ENCODE measurements around the gene S1PR3.

The S1PR3 gene

GRCh38 chr9:89009546-89009840 is 18.2 kb downstream of the S1PR3 start:
- DNase-seq (ENCODE audit: low spot score) = no peak

- DNase-seq (ENCODE audit: low spot score) = no peak
These were observed 18.8 kb downstream of the S1PR3 start for GRCh38 chr9:89010056-89010455.

- no peak for DNase-seq (ENCODE audit: low spot score)
These were observed 19.4 kb downstream of the S1PR3 start for GRCh38 chr9:89010526-89011111.

DNA sequence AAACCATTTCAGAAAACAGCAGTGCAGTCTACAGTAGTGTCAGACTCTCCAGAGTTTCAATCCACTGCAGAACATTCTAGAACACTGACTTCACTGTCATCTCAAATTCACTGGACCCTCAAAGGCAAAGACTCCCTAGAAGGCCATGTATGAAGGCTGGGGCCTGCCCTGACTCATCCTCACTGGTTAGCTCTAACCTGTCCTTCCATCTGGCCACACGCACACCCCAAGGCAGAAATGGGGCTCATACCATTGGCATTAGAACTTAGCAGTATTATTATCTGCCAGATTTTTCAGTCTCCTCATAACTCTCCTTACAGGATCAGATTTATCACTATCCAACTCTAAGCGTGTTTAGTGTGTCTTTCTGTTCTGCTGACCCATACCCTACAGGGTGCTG is 20.4 kb downstream of the S1PR3 start:
- DNase-seq (ENCODE audit: low spot score) = no peak

DNA sequence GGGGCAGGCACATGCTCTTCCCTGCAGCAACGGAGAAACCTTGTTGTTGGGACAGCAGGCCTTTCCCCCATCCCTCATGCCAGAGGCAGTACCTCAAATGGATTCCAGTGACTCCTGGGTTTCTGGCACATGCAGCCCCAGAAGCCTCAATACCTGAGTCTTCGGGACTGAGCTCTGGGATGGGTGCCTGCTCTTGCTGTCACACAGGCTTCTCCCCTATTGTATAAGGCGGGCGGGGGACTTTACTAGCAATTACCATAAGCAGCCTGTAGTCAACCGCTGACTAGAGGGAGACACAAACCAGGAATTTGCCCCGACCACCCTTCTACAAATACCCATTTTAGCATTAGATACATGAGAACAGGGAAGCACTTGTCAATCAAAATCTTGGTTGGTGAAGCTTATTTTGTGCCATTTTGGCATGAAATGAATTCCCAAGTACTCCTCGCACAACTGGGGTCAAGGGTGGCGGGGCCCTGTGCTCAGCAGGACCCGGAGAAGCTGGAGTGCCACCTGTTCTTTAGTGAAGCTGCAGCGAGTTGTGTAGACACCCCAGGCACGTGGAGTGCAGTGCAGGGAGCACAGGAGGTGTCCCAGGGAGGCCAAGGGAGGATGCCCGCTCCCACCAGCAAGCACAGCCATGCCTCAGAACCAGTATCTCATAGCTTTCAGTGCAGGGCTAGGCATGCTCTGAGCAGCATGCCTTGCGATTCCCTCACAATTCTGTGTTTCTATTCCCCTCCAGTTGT is 21.2 kb downstream of the S1PR3 start:
- no peak for DNase-seq (ENCODE audit: low spot score)

- no peak for DNase-seq (ENCODE audit: low spot score)
These were observed 22.4 kb downstream of the S1PR3 start for GRCh38 chr9:89013660-89014059.

- DNase-seq (ENCODE audit: low spot score) = no peak
These were observed 22.9 kb downstream of the S1PR3 start for GRCh38 chr9:89014153-89014552.

GRCh38 chr9:89015336-89015735 is 24.1 kb downstream of the S1PR3 start:
- no peak for DNase-seq (ENCODE audit: low spot score)

- DNase-seq (ENCODE audit: low spot score) = no peak
These were observed 29.5 kb downstream of the S1PR3 start for GRCh38 chr9:89020754-89021153.

- DNase-seq (ENCODE audit: low spot score) = no peak
These were observed 30.0 kb downstream of the S1PR3 start for GRCh38 chr9:89021154-89021803.

DNA sequence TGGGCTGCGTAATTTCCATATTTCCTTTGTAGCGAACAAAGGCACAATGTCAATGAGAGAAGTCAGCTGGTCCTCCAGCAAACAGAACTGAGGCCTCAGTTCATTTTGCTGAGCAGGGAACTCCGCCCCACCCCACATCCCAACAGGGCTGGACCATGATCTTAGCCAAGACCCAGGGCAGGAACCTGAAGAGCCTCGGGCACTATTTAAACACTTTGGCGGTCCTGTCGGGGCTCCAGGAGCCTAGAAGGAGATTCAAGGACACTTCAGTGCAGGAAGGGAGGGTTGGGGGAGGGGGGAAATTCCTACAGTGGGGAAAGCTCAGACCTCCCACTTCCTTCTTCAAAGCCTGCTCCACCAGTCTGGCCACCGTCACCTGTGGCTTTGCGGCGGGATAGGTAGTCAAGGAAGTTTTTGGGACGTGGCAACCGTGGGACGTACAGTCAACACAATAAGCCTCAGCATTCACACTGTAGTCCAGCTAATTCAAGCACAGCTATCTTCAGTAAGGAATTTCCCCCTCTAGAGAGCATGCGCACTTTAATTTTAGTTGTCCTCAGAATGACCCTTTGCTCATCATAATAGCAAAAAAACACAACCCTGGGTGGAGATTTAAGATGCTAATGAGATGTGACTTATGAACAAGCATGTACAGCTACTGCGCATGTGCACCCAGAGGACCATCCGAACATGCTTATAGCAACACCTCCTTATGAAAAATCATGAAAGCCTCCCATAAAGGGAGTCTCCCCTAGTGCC is 30.9 kb downstream of the S1PR3 start:
- DNase-seq (ENCODE audit: low spot score) = no peak

DNA sequence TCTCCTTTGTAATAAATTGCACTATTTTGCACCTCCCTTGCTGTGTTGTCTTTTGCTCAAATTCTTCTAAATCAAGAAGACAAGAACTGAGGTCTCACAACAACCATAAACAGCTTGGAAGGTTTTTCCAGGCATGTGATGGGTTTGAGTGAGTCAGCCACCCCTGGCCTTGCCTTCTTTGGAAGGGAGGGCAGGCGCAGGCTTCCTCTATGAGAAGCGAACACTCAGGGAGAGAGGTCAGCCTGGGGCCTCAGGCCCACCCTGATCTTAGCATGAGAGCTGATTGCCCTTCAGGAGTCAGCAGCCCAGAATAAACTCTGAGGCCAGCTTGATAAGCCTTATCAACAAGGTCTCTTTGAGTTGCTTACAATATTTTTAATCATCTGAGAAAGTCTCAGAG is 31.6 kb downstream of the S1PR3 start:
- DNase-seq (ENCODE audit: low spot score) = peak; percentile 16

GRCh38 chr9:89023740-89024139 is 32.5 kb downstream of the S1PR3 start:
- DNase-seq (ENCODE audit: low spot score) = no peak

DNA sequence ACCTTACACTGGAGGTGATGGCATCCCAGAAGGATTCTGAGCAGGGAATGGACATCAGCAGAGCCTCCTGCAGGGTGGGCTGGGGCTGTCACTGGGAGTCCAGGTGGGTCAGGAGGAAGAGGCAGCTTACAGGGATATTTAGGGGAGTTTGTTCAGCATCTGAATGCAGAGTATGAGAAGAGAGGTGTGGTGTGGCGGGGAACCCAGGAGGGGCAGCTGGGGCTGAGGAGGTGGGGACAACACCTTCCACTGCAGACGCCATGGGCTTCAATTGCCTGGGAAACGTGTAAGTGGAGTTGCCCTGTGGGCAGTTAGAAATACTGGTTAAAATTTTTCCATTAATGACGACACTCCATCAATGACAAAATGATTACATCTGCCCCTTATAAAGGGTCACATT is 33.5 kb downstream of the S1PR3 start:
- DNase-seq (ENCODE audit: low spot score) = no peak

GRCh38 chr9:89025553-89025952 is 34.3 kb downstream of the S1PR3 start:
- DNase-seq (ENCODE audit: low spot score) = no peak

DNA sequence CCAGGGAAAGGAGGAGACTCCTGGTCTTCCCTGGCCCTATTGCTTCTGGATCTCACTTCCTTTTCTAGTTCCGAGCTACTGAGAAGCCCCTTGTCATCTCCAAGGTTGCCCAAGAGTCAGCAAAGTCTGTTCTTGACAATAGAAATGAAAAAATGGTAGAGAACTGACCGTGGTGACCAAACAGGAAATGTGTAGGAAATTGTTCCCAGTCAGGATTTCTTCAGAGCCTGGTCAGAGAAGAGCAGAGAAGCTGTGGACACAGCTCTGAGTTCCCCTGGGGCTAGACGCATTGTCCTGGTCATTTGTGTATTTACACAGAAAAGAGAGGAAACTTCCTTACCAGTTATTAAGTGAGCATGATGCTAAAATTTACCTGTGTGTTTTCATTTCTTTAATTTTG is 35.6 kb downstream of the S1PR3 start:
- DNase-seq (ENCODE audit: low spot score) = peak; percentile 15

GRCh38 chr9:89029788-89030187 is 38.5 kb downstream of the S1PR3 start:
- DNase-seq (ENCODE audit: low spot score) = no peak

- DNase-seq (ENCODE audit: low spot score) = no peak
These were observed 40.9 kb downstream of the S1PR3 start for GRCh38 chr9:89032173-89032572.

DNA sequence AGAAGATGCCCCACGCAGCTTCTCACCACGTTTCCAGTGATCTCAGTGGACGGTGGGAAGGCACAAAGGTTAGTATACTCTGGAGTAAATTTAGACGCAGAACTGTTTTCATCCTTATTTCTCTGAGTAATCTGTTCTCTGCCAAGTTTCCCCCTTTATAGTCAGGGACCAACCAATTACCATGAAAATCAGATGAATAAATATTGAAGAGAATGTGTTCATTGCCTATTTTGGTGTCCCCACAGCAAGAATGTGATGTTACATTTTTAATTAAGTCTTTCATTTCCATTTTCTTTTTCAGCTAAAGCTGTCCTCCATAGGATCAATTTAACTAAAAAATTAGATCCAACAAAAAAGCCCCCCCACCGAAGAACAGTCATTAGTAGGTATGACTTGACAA is 41.4 kb downstream of the S1PR3 start:
- no peak for DNase-seq (ENCODE audit: low spot score)

DNA sequence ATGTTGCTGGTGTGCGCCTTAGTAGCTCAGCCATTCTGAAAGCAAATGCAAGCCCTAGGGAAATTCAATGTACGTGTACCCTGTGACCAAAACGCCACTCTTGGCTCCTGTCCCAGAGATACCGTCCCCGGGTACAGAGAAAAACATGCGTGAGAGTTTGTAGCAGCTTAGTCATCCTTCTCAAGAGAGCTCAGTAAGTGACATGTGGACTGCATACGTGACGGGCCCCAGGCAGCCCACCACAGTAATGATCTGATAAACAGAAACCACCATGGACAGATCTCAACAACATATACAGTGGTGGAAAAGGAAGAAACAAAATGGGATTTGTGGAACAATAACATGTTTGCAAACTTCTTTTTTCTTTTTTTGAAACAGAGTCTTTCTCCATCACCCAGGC is 45.1 kb downstream of the S1PR3 start:
- peak; percentile 44 for DNase-seq (ENCODE audit: low spot score)

GRCh38 chr9:89036891-89037290 is 45.6 kb downstream of the S1PR3 start:
- DNase-seq (ENCODE audit: low spot score) = peak; percentile 75

- no peak for DNase-seq (ENCODE audit: low spot score)
These were observed 46.1 kb downstream of the S1PR3 start for GRCh38 chr9:89037346-89037745.

GRCh38 chr9:89037891-89038290 is 46.6 kb downstream of the S1PR3 start:
- no peak for DNase-seq (ENCODE audit: low spot score)
